ENCODE results near the gene C11orf91. TPM values are rescaled to one million over a fixed set of nuclear protein-coding genes. Genes with fewer than 3 reads are reported as not detected.

The C11orf91 gene
- total RNA-seq, 1 experiment from 2014 or later: 0.22 TPM

GRCh38 chr11:33689501-33689900 is 11.1 kb downstream of the C11orf91 start:
- DNase-seq (ENCODE audit: low spot score): no peak
- Mint-ChIP-seq H3K36me3 (no peaks in the 10 kb centered on the region), H3K27ac (no peak overlapping the region), H3K9me3 (no peaks in the 10 kb centered on the region), H3K27me3 (ENCODE audit: low read depth) (no peaks in the 10 kb centered on the region), H3K4me1 (peaks cover 41% of the 10 kb centered on the region), H3K4me3 (no peak overlapping the region)
- POLR2A ChIA-PET: no interaction called here
- CTCF ChIA-PET: interaction anchor here (1.5 to 1.9 kb wide), 2 partner anchors 35 to 327 kb away, joined by 3 to 5 read pairs; no protein-coding TSS in a partner anchor
- ATAC-seq: no peak
- TF ChIP-seq, protein P1, sequence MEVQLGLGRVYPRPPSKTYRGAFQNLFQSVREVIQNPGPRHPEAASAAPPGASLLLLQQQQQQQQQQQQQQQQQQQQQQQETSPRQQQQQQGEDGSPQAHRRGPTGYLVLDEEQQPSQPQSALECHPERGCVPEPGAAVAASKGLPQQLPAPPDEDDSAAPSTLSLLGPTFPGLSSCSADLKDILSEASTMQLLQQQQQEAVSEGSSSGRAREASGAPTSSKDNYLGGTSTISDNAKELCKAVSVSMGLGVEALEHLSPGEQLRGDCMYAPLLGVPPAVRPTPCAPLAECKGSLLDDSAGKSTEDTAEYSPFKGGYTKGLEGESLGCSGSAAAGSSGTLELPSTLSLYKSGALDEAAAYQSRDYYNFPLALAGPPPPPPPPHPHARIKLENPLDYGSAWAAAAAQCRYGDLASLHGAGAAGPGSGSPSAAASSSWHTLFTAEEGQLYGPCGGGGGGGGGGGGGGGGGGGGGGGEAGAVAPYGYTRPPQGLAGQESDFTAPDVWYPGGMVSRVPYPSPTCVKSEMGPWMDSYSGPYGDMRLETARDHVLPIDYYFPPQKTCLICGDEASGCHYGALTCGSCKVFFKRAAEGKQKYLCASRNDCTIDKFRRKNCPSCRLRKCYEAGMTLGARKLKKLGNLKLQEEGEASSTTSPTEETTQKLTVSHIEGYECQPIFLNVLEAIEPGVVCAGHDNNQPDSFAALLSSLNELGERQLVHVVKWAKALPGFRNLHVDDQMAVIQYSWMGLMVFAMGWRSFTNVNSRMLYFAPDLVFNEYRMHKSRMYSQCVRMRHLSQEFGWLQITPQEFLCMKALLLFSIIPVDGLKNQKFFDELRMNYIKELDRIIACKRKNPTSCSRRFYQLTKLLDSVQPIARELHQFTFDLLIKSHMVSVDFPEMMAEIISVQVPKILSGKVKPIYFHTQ (CRISPR knock-in tag; IDR thresholded peaks at IDR 0.05): no peak
- no peak for TF ChIP-seq ZNF396 (CRISPR knock-in tag; IDR thresholded peaks at IDR 0.05; ENCODE audit: borderline replicate concordance)
- no peak for TF ChIP-seq GRHL2 (CRISPR knock-in tag; IDR thresholded peaks at IDR 0.05; ENCODE audit: insufficient replicate concordance, severe bottlenecking)

DNA sequence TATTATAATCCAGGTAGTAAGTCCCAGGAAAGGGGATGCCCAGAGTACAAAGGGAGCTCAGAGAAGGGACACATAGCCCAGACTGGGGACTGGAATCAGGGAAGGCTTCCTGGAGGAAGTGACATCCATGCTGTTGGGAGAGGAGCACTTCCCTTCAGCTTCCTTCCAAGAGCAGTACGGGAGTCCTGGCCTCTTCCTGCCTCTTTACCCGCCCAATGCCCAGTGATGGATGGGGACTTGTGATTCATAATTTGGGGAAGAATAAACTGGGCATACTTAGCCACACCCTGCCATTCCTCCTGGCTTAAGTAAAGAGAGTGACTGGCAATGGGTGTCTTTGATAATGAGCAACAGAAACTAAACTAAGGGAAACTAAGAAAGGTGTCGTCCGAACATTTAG is 11.5 kb downstream of the C11orf91 start:
- Mint-ChIP-seq H3K36me3 (no peaks in the 10 kb centered on the region), H3K27ac (no peak overlapping the region), H3K4me1 (peaks cover 46% of the 10 kb centered on the region), H3K4me3 (no peak overlapping the region), H3K27me3 (ENCODE audit: low read depth) (no peaks in the 10 kb centered on the region), H3K9me3 (no peaks in the 10 kb centered on the region)
- ChIA-PET CTCF (interaction anchor here (1.1 to 1.9 kb wide), 2 partner anchors 314 to 327 kb away, joined by 3 to 5 read pairs; no protein-coding TSS in a partner anchor), POLR2A (interaction anchor here (0.7 kb wide), 1 partner anchor 225 kb away, joined by 3 read pairs; no protein-coding TSS in a partner anchor)
- TF ChIP-seq ZNF138 (CRISPR knock-in tag; conservative IDR thresholded peaks at IDR 0.05) (no peak), SMAD3 (CRISPR knock-in tag; IDR thresholded peaks at IDR 0.05; ENCODE audit: borderline replicate concordance) (no peak), ARID4B (CRISPR knock-in tag; IDR thresholded peaks at IDR 0.05; ENCODE audit: borderline replicate concordance) (no peak), ZBTB21 (CRISPR knock-in tag; IDR thresholded peaks at IDR 0.05; ENCODE audit: borderline replicate concordance) (no peak), FOXP4 (CRISPR knock-in tag; IDR thresholded peaks at IDR 0.05) (no peak), ZNF263 (CRISPR knock-in tag; IDR thresholded peaks at IDR 0.05; ENCODE audit: low read depth) (no peak), HMGXB4 (CRISPR knock-in tag; IDR thresholded peaks at IDR 0.05) (no peak), JUN (CRISPR knock-in tag; IDR thresholded peaks at IDR 0.05) (no peak), SOX15 (CRISPR knock-in tag; IDR thresholded peaks at IDR 0.05) (no peak)
- TF ChIP-seq, protein P2, sequence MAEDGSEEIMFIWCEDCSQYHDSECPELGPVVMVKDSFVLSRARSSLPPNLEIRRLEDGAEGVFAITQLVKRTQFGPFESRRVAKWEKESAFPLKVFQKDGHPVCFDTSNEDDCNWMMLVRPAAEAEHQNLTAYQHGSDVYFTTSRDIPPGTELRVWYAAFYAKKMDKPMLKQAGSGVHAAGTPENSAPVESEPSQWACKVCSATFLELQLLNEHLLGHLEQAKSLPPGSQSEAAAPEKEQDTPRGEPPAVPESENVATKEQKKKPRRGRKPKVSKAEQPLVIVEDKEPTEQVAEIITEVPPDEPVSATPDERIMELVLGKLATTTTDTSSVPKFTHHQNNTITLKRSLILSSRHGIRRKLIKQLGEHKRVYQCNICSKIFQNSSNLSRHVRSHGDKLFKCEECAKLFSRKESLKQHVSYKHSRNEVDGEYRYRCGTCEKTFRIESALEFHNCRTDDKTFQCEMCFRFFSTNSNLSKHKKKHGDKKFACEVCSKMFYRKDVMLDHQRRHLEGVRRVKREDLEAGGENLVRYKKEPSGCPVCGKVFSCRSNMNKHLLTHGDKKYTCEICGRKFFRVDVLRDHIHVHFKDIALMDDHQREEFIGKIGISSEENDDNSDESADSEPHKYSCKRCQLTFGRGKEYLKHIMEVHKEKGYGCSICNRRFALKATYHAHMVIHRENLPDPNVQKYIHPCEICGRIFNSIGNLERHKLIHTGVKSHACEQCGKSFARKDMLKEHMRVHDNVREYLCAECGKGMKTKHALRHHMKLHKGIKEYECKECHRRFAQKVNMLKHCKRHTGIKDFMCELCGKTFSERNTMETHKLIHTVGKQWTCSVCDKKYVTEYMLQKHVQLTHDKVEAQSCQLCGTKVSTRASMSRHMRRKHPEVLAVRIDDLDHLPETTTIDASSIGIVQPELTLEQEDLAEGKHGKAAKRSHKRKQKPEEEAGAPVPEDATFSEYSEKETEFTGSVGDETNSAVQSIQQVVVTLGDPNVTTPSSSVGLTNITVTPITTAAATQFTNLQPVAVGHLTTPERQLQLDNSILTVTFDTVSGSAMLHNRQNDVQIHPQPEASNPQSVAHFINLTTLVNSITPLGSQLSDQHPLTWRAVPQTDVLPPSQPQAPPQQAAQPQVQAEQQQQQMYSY (CRISPR knock-in tag; IDR thresholded peaks at IDR 0.05): no peak
- ATAC-seq: no peak
- no peak for DNase-seq (ENCODE audit: low spot score)
